Heart right ventricle (tissue), 16 donors: ENCODE data around the gene TAP2. TPM values are rescaled to one million over a fixed set of nuclear protein-coding genes. Genes with fewer than 3 reads are reported as not detected.
"Not testable (repeated sequence)": the region's sequence is repeated elsewhere in the genome, so short reads cannot be mapped to it uniquely, and the experiment has no call there.

ENCODE experiments used
- ATAC-seq, 8 donors: fragments of 200-7000 bp; cut with Tn5 transposase; one replicate each; pipeline ENCODE4 v1.9.1; 2020; ENCODE audit warnings: mild to moderate bottlenecking in 8 of 8, moderate library complexity in 8 of 8, moderate number of reproducible peaks in 1 of 8
- DNase-seq, 2 donors: peaks; one replicate each; pipeline ENCODE4 v3.0.0-alpha.2; 2020
- H3K27ac ChIP-seq, 10 donors: fragments of 200-600 bp; sonication (generic) in 2 of 10; one replicate each; pipeline versions ENCODE4 v1.5.0 to v1.8.0; 2020 to 2022; ENCODE audit warnings: mild to moderate bottlenecking in 3 of 10
- H3K27me3 ChIP-seq, 7 donors: fragments of 200-600 bp; one replicate each; pipeline ENCODE4 v1.8.0; 2021 to 2022; ENCODE audit warnings: mild to moderate bottlenecking in 2 of 7
- H3K36me3 ChIP-seq, 9 donors: fragments of 200-600 bp; sonication (generic) in 1 of 9; one replicate each; pipeline versions ENCODE4 v1.5.0 to v1.8.0; 2020 to 2022; ENCODE audit warnings: mild to moderate bottlenecking in 2 of 9
- H3K4me1 ChIP-seq, 9 donors: fragments of 200-600 bp; sonication (generic) in 1 of 9; one replicate each; pipeline versions ENCODE4 v1.5.0 to v1.8.0; 2020 to 2022; ENCODE audit warnings: mild to moderate bottlenecking in 4 of 9
- H3K4me3 ChIP-seq, 10 donors: fragments of 200-600 bp; sonication (generic) in 2 of 10; one replicate each; pipeline versions ENCODE4 v1.5.0 to v1.8.0; 2020 to 2022; ENCODE audit warnings: mild to moderate bottlenecking in 7 of 10, moderate library complexity in 2 of 10
- H3K9me3 ChIP-seq, 11 donors: fragments of 200-600 bp in 10 of 11; sonication (generic) in 2 of 11; one replicate each; pipeline versions ENCODE4 v1.5.0 to v1.8.0; 2013 to 2022; ENCODE audit warnings: mild to moderate bottlenecking in 2 of 11, control low read depth in 1 of 11, moderate library complexity in 1 of 11
- WGBS, 2 donors: extraction: QIAGEN DNeasy Blood & Tissue Kit; methylation state at CpG; one replicate each; pipeline ENCODE4 v1.1.7; 2013; ENCODE audit warnings: inconsistent platforms in 1 of 2; 5-methylcytosine and 5-hydroxymethylcytosine counted together
- intact Hi-C, 10 donors: fragments of 100-400 bp; cut with DNase I; formaldehyde crosslinking; loops; one replicate each; pipeline versions ENCODE4 v1.11.1 to v1.14.2; 2022
- polyA plus RNA-seq, 2 donors: library from polyadenylated mRNA; stranded (reverse); fragments of 200-250 nt; gene quantifications; one replicate each; pipeline ENCODE4 v1.2.3, GENCODE V29; 2013
- total RNA-seq, 10 donors: library from RNA; stranded (reverse); fragmentation: NEBNext Ultra II Directional in 3 of 10; extraction: Animal tissue kit (Norgen Biotek cat#: 25700) in 3 of 10; gene quantifications; one replicate each; pipeline versions ENCODE4 v1.2.1 to v1.2.4, GENCODE V29; 2021 to 2023
- TF ChIP-seq, protein P1 (sequence below), 9 donors: fragments of 200-600 bp; sonication (generic) in 2 of 9; IDR thresholded peaks; one replicate each; pipeline versions ENCODE4 v1.5.0 to v1.8.0; 2021 to 2022; ENCODE audit warnings: antibody characterized with exemption in 9 of 9, mild to moderate bottlenecking in 5 of 9, moderate library complexity in 1 of 9
- donor health status: Arrhythmogenic right ventricular cardiomyopathy.
- donor health status: ischemic (EF 13 %, LVEDD 7.1; RV severe dilation, severe dysfunction).
- donor health status: healthy with polysubstance abuse.
- donor health status: DM: no; HTN: yes; CAD: no.
- donor health status: DM: no; HTN: no; CAD: no.
- donor health status: ischemic (EF 25% LVEDD 6.9; RV normal size, moderate dysfunction).
- donor health status: ischemic (EF 25% LVEDD 5.7; RV mildly dilated, moderate dysfunction).
- donor health status: healthy.
- donor health status: DM: yes; HTN: yes; CAD: no.
- donor health status: Ischemic cardiomyopathy.
- donor health status: ischemic (EF 35%, LVEDD 5.7; RV mildly dilated, moderate dysfunction).
- donor health status: nonischemic (EF 11% LVEDD 7.7; RV severe dilation, severe dysfunction).
- donor health status: DM: yes; HTN: yes; CAD: no.
- donor health status: PGD.
- donor health status: ischemic (EF 29% LVEDD 5.4; RV normal size, mild dysfunction).
- donor health status: nonischemic (EF 23%, LVEDD 6.1; RV moderate dilation, normal function).

The TAP2 gene
- total and polyA plus RNA-seq, 12 donors = 8.8 to 92.1 (median 13.5) TPM

DNA sequence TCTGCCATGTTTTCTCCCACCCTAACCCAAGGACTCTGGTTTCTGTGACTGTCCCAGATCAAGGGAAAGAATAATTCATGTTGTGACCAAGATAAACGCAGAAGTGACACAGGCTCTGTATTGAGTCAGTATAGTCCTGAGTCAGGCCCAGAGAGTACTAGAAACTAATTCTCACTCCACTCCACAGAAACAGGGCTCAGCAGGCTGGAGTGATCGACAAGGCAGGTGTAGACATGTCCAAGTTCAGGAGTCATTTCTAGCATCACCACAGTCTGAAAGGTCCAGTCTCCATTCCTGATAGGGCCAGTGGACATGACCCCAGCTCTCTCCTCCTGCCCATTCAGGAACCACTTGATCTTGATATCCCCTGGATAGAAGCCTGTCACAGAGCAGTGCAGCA is 24.4 kb downstream of the TAP2 start:
- WGBS, 2 donors = 66 to 91% methylated on average over 2 of the region's 2 CpGs

GRCh38 chr6:32809171-32809570 is 29.4 kb downstream of the TAP2 start:
- Histone ChIP-seq H3K4me1 (no peaks in the 10 kb centered on the region), H3K4me3 (no peak overlapping the region), H3K36me3 (peaks cover 0 to 5% (median 0%) of the 10 kb centered on the region in 9 donors), H3K9me3 (no peaks in the 10 kb centered on the region), H3K27me3 (peaks cover 0 to 39% (median 18%) of the 10 kb centered on the region in 7 donors), H3K27ac (no peak overlapping the region)
- WGBS, 2 donors = 32 to 38% methylated on average over 1 of the region's 1 CpG
- no peak for DNase-seq
- ATAC-seq = no peak
- TF ChIP-seq, protein P1, sequence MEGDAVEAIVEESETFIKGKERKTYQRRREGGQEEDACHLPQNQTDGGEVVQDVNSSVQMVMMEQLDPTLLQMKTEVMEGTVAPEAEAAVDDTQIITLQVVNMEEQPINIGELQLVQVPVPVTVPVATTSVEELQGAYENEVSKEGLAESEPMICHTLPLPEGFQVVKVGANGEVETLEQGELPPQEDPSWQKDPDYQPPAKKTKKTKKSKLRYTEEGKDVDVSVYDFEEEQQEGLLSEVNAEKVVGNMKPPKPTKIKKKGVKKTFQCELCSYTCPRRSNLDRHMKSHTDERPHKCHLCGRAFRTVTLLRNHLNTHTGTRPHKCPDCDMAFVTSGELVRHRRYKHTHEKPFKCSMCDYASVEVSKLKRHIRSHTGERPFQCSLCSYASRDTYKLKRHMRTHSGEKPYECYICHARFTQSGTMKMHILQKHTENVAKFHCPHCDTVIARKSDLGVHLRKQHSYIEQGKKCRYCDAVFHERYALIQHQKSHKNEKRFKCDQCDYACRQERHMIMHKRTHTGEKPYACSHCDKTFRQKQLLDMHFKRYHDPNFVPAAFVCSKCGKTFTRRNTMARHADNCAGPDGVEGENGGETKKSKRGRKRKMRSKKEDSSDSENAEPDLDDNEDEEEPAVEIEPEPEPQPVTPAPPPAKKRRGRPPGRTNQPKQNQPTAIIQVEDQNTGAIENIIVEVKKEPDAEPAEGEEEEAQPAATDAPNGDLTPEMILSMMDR (IDR thresholded peaks at IDR 0.05) = no peak
- intact Hi-C loops = no loop called here

More for the DNA sequence above, 24.4 kb downstream of the TAP2 start:
- DNase-seq (no peak), ATAC-seq (no peak)
- Histone ChIP-seq H3K4me1 (peaks cover 0 to 21% (median 11%) of the 10 kb centered on the region in 9 donors), H3K36me3 (peaks cover 0 to 5% (median 0%) of the 10 kb centered on the region in 9 donors), H3K27me3 (no peaks in the 10 kb centered on the region), H3K4me3 (no peak overlapping the region), H3K27ac (no peak overlapping the region), H3K9me3 (no peaks in the 10 kb centered on the region)
- TF ChIP-seq, protein P1 (IDR thresholded peaks at IDR 0.05) = no peak
- intact Hi-C loops = no loop called here

- TF ChIP-seq, protein P1 (IDR thresholded peaks at IDR 0.05) = no peak
- Histone ChIP-seq H3K36me3 (no peaks in the 10 kb centered on the region), H3K9me3 (no peaks in the 10 kb centered on the region), H3K27me3 (peaks cover 0 to 53% (median 18%) of the 10 kb centered on the region in 7 donors), H3K4me1 (no peaks in the 10 kb centered on the region), H3K4me3 (no peak overlapping the region), H3K27ac (no peak overlapping the region)
- intact Hi-C loops = no loop called here
- DNase-seq = no peak
- no peak for ATAC-seq
- WGBS, 2 donors = 75 to 76% methylated on average over 5 of the region's 5 CpGs
Measured at GRCh38 chr6:32807020-32807580, 31.4 kb downstream of the TAP2 start.

- intact Hi-C loops, H3K36me3 ChIP-seq, H3K4me3 ChIP-seq, H3K4me1 ChIP-seq, ATAC-seq, H3K27ac ChIP-seq, DNase-seq, H3K9me3 ChIP-seq: not testable (repeated sequence)
- peaks cover 0 to 70% (median 27%) of the 10 kb centered on the region in 7 donors for H3K27me3 ChIP-seq
Measured at GRCh38 chr6:32805404-32805803, 33.1 kb downstream of the TAP2 start.

DNA sequence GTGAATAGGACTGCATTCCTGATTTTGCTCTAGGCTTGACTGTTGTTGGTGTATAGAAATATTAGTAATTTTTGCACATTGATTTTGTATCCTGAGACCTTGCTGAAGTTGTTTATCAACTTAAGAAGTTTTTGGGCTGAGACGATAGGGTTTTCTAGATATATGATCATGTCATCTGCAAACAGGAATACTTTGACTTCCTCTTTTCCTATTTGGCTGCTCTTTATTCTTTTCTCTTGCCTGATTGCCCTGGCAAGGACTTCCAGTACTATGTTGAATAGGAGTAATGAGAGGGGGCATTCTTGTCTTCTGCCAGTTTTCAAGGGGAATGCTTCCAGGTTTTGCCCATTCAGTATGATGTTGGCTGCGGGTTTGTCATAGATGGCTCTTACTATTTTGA is 35.1 kb downstream of the TAP2 start:
- Histone ChIP-seq H3K9me3 (peaks cover 0 to 10% (median 4%) of the 10 kb centered on the region in 11 donors), H3K27me3 (peaks cover 0 to 88% (median 35%) of the 10 kb centered on the region in 7 donors), H3K36me3 (no peaks in the 10 kb centered on the region), H3K4me3 (no peak overlapping the region), H3K4me1 (no peaks in the 10 kb centered on the region), H3K27ac (no peak overlapping the region)
- TF ChIP-seq, protein P1 (IDR thresholded peaks at IDR 0.05) = no peak
- ATAC-seq (no peak), DNase-seq (no peak)
- WGBS, 2 donors = 71 to 73% methylated on average over 2 of the region's 2 CpGs
- intact Hi-C loops = no loop called here
